ENCODE measurements around the gene POLDIP2. TPM values are rescaled to one million over a fixed set of nuclear protein-coding genes. Genes with fewer than 3 reads are reported as not detected.

The POLDIP2 gene
- total and polyA plus RNA-seq, 2 donors (not counting 1 experiment from before 2014, with no cell fraction given) = 79.3 to 89.2 TPM

- no peak overlapping the region for H3K4me2 ChIP-seq (ENCODE audit: extremely low read depth, insufficient read depth, low read length)
- DNase-seq (ENCODE audit: low read depth in 2 of 2) = no peak
- no peaks in the 10 kb centered on the region for H3K4me1 ChIP-seq (ENCODE audit: control insufficient read depth, extremely low read depth, insufficient read depth, low read length)
- no peak overlapping the region for H3K27ac ChIP-seq (ENCODE audit: insufficient read depth, low read length)
- peaks cover 4% of the 10 kb centered on the region for H3K36me3 ChIP-seq (ENCODE audit: control insufficient read depth, insufficient read depth, low read length)
- no peak for TF ChIP-seq CTCF (conservative IDR thresholded peaks at IDR 0.05 in 1 of 2, IDR thresholded peaks at IDR 0.05 in 1 of 2; ENCODE audit: low read depth in 1 of 2, low read length in 2 of 2)
- TF ChIP-seq EZH2 (IDR thresholded peaks at IDR 0.05; ENCODE audit: low read length, missing control alignments) = no peak
- H3K27me3 ChIP-seq (ENCODE audit: control insufficient read depth, insufficient read depth, low read length) = no peaks in the 10 kb centered on the region
- H3K79me2 ChIP-seq (ENCODE audit: control insufficient read depth, insufficient read depth, low read length) = no peaks in the 10 kb centered on the region
- no peaks in the 10 kb centered on the region for H4K20me1 ChIP-seq (ENCODE audit: control insufficient read depth, extremely low read depth, insufficient read depth, low read length)
- H3K9me3 ChIP-seq (ENCODE audit: control insufficient read depth, insufficient read depth, low read depth, low read length) = no peaks in the 10 kb centered on the region
- no peak overlapping the region for H2AFZ ChIP-seq (ENCODE audit: low read length)
- no peak overlapping the region for H3K4me3 ChIP-seq (replicated peaks in 1 of 4; ENCODE audit: control extremely low read depth in 1 of 4, insufficient read depth in 1 of 4, low read depth in 3 of 4, low read length in 4 of 4)
- no peak overlapping the region for H3K9ac ChIP-seq (ENCODE audit: insufficient read depth, low read length)
These were observed 28.1 kb upstream of the POLDIP2 start for GRCh38 chr17:28385406-28385805.

DNA sequence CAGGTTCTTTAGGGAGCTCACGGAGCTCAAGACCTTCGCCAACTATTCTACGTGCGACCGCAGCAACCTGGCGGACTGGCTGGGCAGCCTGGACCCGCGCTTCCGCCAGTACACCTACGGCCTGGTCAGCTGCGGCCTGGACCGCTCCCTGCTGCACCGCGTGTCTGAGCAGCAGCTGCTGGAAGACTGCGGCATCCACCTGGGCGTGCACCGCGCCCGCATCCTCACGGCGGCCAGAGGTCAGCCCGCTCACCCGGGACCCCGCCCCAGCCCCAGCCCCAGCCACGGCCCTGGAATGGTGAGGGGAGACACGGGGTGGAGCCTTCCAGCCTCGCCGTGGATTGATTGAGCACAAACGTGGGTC lies 27.7 kb upstream of the POLDIP2 start:
- no peak overlapping the region for H2AFZ ChIP-seq (ENCODE audit: low read length)
- H3K9me3 ChIP-seq (ENCODE audit: control insufficient read depth, insufficient read depth, low read depth, low read length) = no peaks in the 10 kb centered on the region
- no peak overlapping the region for H3K4me3 ChIP-seq (replicated peaks in 1 of 4; ENCODE audit: control extremely low read depth in 1 of 4, insufficient read depth in 1 of 4, low read depth in 3 of 4, low read length in 4 of 4)
- no peak overlapping the region for H3K27ac ChIP-seq (ENCODE audit: insufficient read depth, low read length)
- DNase-seq (ENCODE audit: low read depth in 2 of 2) = no peak
- no peak overlapping the region for H3K4me2 ChIP-seq (ENCODE audit: extremely low read depth, insufficient read depth, low read length)
- H3K9ac ChIP-seq (ENCODE audit: insufficient read depth, low read length) = no peak overlapping the region
- H3K4me1 ChIP-seq (ENCODE audit: control insufficient read depth, extremely low read depth, insufficient read depth, low read length) = no peaks in the 10 kb centered on the region
- no peaks in the 10 kb centered on the region for H3K27me3 ChIP-seq (ENCODE audit: control insufficient read depth, insufficient read depth, low read length)
- no peak for TF ChIP-seq CTCF (conservative IDR thresholded peaks at IDR 0.05 in 1 of 2, IDR thresholded peaks at IDR 0.05 in 1 of 2; ENCODE audit: low read depth in 1 of 2, low read length in 2 of 2)
- TF ChIP-seq EZH2 (IDR thresholded peaks at IDR 0.05; ENCODE audit: low read length, missing control alignments) = no peak
- no peaks in the 10 kb centered on the region for H3K79me2 ChIP-seq (ENCODE audit: control insufficient read depth, insufficient read depth, low read length)
- peaks cover 4% of the 10 kb centered on the region for H3K36me3 ChIP-seq (ENCODE audit: control insufficient read depth, insufficient read depth, low read length)
- H4K20me1 ChIP-seq (ENCODE audit: control insufficient read depth, extremely low read depth, insufficient read depth, low read length) = no peaks in the 10 kb centered on the region

DNA sequence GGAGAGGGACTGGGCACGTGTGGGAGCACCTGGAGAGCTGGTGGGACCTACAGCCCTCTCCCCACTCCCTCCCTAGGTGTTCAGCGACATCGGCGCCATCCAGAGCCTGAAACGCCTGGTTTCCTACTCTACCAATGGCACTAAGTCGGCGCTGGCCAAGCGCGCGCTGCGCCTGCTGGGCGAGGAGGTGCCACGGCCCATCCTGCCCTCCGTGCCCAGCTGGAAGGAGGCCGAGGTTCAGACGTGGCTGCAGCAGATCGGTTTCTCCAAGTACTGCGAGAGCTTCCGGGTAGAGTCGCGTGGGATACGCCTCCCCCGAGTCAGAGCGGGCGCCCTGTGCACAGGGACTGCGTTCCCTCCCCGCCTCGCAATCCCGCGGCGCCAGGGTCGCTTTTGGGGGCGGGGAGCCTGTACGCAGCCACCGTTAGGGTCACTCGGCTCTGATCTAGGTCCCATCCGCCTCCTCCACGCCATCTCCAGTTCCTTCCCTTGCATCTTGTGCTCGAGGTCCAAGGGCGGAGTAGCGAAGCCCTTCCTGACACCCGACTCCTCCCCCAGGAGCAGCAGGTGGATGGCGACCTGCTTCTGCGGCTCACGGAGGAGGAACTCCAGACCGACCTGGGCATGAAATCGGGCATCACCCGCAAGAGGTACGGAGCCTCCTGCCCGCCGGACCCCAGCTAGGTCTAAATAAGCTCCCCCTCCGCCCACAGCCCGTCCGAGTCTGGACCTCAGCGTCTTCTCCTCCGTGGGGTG lies 27.1 kb upstream of the POLDIP2 start:
- Histone ChIP-seq H3K9ac (ENCODE audit: insufficient read depth, low read length) (no peak overlapping the region), H3K79me2 (ENCODE audit: control insufficient read depth, insufficient read depth, low read length) (no peaks in the 10 kb centered on the region), H3K27me3 (ENCODE audit: control insufficient read depth, insufficient read depth, low read length) (no peaks in the 10 kb centered on the region), H3K4me2 (ENCODE audit: extremely low read depth, insufficient read depth, low read length) (no peak overlapping the region), H3K9me3 (ENCODE audit: control insufficient read depth, insufficient read depth, low read depth, low read length) (no peaks in the 10 kb centered on the region), H2AFZ (ENCODE audit: low read length) (no peak overlapping the region), H3K27ac (ENCODE audit: insufficient read depth, low read length) (no peak overlapping the region), H4K20me1 (ENCODE audit: control insufficient read depth, extremely low read depth, insufficient read depth, low read length) (no peaks in the 10 kb centered on the region), H3K4me1 (ENCODE audit: control insufficient read depth, extremely low read depth, insufficient read depth, low read length) (no peaks in the 10 kb centered on the region), H3K36me3 (ENCODE audit: control insufficient read depth, insufficient read depth, low read length) (peaks cover 2% of the 10 kb centered on the region), H3K4me3 (replicated peaks in 1 of 4; ENCODE audit: control extremely low read depth in 1 of 4, insufficient read depth in 1 of 4, low read depth in 3 of 4, low read length in 4 of 4) (no peak overlapping the region)
- DNase-seq (ENCODE audit: low read depth in 2 of 2) = no peak
- TF ChIP-seq CTCF (conservative IDR thresholded peaks at IDR 0.05 in 1 of 2, IDR thresholded peaks at IDR 0.05 in 1 of 2; ENCODE audit: low read depth in 1 of 2, low read length in 2 of 2) (no peak), EZH2 (IDR thresholded peaks at IDR 0.05; ENCODE audit: low read length, missing control alignments) (no peak)

Data from fibroblast of lung (primary cell).